Measurements from ENCODE around the gene EFCAB13.

DNA sequence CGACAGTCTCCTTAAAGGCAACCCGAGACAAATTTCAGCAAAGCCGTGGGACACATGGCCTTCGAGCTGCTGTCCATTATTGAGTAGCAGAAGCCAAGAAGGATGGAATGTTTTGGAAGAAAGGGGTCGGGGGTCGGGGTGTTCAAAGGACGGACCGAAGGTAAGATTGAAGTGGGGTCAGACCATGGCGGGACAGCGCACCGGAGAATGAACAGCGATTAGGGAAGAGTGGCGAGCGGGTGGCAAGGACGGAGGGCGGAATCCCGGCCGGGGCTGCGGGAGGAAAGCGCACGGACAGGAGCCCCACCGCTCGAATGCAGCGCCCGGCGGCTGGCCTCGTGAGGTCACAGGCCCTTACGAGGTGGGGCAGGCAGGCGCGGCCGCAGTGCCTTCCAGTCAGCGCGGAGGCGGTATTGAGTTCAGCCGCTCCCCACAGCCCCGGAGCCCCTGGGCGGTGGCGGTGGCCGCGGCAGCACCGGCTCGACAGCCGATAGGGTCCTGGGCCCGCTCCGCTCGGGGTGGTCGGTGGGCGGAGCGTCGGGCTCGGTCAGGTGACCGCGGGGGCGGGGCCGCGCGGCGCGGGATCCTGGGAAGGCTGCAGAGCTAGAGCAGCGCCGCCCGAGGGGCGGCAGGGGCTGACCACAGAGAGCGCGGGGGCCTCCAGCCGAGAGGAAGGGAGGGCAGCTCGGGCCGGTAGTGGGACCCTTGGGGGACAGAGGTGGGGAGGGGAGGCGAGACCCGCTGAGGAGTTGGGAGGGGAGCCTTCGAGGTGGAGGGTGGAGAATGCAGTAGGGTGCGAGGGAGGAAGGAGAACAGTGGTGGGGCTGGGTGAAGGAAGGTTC lies at the start of gene EFCAB13:
- TF ChIP-seq EZH2 (IDR thresholded peaks at IDR 0.05; ENCODE audit: borderline replicate concordance, low read length), result no peak
- TF ChIP-seq, protein P1, sequence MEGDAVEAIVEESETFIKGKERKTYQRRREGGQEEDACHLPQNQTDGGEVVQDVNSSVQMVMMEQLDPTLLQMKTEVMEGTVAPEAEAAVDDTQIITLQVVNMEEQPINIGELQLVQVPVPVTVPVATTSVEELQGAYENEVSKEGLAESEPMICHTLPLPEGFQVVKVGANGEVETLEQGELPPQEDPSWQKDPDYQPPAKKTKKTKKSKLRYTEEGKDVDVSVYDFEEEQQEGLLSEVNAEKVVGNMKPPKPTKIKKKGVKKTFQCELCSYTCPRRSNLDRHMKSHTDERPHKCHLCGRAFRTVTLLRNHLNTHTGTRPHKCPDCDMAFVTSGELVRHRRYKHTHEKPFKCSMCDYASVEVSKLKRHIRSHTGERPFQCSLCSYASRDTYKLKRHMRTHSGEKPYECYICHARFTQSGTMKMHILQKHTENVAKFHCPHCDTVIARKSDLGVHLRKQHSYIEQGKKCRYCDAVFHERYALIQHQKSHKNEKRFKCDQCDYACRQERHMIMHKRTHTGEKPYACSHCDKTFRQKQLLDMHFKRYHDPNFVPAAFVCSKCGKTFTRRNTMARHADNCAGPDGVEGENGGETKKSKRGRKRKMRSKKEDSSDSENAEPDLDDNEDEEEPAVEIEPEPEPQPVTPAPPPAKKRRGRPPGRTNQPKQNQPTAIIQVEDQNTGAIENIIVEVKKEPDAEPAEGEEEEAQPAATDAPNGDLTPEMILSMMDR (conservative IDR thresholded peaks at IDR 0.05 in 1 of 2, IDR thresholded peaks at IDR 0.05 in 1 of 2; ENCODE audit: extremely low read depth in 1 of 2, insufficient read depth in 1 of 2, low read depth in 1 of 2, low read length in 2 of 2), result no peak

All from mammary epithelial cell (primary cell).